ENCODE results near the gene SYNE1. TPM values are rescaled to one million over a fixed set of nuclear protein-coding genes. Genes with fewer than 3 reads are reported as not detected.

SYNE1 gene
- polyA plus RNA-seq, 2 of the 4 experiments (the other 2 are of a cell fraction) = 10.5 to 28.5 TPM

DNA sequence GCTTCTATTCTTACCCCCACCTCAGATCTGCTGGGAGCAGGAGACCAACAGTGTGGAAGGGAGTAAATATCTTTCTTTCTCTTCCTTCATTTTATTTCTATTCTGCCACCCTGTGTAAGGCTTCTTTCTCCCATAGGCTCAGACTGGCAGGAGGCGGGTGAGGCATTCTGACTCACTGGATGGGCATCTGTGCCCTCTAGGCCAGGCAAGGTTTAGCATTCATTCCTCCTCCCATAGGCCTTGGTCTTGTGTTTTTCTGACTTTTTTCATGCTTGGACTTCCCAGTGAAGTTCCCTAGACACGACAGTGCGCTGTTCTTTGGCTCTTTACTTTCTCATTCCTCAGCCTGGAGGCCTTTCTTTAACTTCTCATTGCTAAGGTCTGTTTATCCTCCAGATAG is 235.2 kb downstream of the SYNE1 start (continued):
- TF ChIP-seq SMC3 (IDR thresholded peaks at IDR 0.05) (no peak), HOXB13 (CRISPR knock-in tag; IDR thresholded peaks at IDR 0.05; ENCODE audit: low read depth) (no peak)

DNA sequence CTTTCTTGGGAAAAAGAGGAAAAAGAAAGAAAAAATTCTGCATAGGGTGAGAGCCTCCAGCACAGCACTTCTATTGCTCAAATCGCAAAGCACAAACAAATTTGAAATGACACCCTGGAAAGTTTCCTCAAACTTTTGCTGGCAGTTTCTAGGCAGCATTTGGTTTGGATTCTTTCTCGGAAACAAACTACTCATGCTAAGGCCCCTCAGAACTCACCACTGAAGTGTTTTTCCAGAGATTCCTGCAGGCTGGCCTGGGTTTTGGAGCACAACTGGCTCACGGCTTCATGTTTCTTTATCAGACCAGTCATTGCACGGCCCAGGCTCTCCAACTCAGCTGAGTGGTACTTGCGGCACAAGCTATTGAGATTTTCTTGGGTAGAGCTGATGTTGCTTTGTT is 237.8 kb downstream of the SYNE1 start:
- Histone ChIP-seq H3K4me3 (no peak overlapping the region), H3K4me1 (peaks cover 33% of the 10 kb centered on the region), H3K4me2 (no peak overlapping the region), H3K9me3 (no peaks in the 10 kb centered on the region), H3K27ac (no peak overlapping the region)
- DNase-seq (ENCODE audit: low read depth in 1 of 2, low spot score in 1 of 2) (no peak), FAIRE-seq (no peak), ATAC-seq (no peak)
- POLR2A ChIA-PET = no interaction called here
- CTCF ChIA-PET = no interaction called here
- 99% methylated on average over 5 of the region's 5 CpGs for WGBS (ENCODE audit: missing lambda C conversion rate)
- TF ChIP-seq CBX8 (IDR thresholded peaks at IDR 0.05) (no peak), RNF2 (IDR thresholded peaks at IDR 0.05; ENCODE audit: borderline replicate concordance, low read depth) (no peak), RARB (CRISPR knock-in tag; IDR thresholded peaks at IDR 0.05) (no peak), RAD21 (conservative IDR thresholded peaks at IDR 0.05 in 1 of 2, IDR thresholded peaks at IDR 0.05 in 1 of 2) (no peak), TP53 (CRISPR knock-in tag; IDR thresholded peaks at IDR 0.05) (no peak), POLR2A (IDR thresholded peaks at IDR 0.05; ENCODE audit: low read length) (no peak), EHMT2 (IDR thresholded peaks at IDR 0.05; ENCODE audit: low read depth) (no peak), HOXB13 (CRISPR knock-in tag; IDR thresholded peaks at IDR 0.05; ENCODE audit: low read depth) (no peak), CEBPB (IDR thresholded peaks at IDR 0.05) (no peak), ESRRA (IDR thresholded peaks at IDR 0.05; ENCODE audit: borderline replicate concordance, low read length) (no peak), FOXS1 (CRISPR knock-in tag; IDR thresholded peaks at IDR 0.05) (no peak)
- TF ChIP-seq, protein P1, sequence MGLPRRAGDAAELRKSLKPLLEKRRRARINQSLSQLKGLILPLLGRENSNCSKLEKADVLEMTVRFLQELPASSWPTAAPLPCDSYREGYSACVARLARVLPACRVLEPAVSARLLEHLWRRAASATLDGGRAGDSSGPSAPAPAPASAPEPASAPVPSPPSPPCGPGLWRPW (IDR thresholded peaks at IDR 0.05) = no peak
- TF ChIP-seq, protein P2, sequence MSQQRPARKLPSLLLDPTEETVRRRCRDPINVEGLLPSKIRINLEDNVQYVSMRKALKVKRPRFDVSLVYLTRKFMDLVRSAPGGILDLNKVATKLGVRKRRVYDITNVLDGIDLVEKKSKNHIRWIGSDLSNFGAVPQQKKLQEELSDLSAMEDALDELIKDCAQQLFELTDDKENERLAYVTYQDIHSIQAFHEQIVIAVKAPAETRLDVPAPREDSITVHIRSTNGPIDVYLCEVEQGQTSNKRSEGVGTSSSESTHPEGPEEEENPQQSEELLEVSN (IDR thresholded peaks at IDR 0.05; ENCODE audit: borderline replicate concordance, low read depth) = no peak
- TF ChIP-seq, protein P3, sequence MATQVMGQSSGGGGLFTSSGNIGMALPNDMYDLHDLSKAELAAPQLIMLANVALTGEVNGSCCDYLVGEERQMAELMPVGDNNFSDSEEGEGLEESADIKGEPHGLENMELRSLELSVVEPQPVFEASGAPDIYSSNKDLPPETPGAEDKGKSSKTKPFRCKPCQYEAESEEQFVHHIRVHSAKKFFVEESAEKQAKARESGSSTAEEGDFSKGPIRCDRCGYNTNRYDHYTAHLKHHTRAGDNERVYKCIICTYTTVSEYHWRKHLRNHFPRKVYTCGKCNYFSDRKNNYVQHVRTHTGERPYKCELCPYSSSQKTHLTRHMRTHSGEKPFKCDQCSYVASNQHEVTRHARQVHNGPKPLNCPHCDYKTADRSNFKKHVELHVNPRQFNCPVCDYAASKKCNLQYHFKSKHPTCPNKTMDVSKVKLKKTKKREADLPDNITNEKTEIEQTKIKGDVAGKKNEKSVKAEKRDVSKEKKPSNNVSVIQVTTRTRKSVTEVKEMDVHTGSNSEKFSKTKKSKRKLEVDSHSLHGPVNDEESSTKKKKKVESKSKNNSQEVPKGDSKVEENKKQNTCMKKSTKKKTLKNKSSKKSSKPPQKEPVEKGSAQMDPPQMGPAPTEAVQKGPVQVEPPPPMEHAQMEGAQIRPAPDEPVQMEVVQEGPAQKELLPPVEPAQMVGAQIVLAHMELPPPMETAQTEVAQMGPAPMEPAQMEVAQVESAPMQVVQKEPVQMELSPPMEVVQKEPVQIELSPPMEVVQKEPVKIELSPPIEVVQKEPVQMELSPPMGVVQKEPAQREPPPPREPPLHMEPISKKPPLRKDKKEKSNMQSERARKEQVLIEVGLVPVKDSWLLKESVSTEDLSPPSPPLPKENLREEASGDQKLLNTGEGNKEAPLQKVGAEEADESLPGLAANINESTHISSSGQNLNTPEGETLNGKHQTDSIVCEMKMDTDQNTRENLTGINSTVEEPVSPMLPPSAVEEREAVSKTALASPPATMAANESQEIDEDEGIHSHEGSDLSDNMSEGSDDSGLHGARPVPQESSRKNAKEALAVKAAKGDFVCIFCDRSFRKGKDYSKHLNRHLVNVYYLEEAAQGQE (IDR thresholded peaks at IDR 0.05) = no peak
- TF ChIP-seq, protein P4, sequence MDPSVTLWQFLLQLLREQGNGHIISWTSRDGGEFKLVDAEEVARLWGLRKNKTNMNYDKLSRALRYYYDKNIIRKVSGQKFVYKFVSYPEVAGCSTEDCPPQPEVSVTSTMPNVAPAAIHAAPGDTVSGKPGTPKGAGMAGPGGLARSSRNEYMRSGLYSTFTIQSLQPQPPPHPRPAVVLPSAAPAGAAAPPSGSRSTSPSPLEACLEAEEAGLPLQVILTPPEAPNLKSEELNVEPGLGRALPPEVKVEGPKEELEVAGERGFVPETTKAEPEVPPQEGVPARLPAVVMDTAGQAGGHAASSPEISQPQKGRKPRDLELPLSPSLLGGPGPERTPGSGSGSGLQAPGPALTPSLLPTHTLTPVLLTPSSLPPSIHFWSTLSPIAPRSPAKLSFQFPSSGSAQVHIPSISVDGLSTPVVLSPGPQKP (IDR thresholded peaks at IDR 0.05; ENCODE audit: low read depth, low read length) = no peak

DNA sequence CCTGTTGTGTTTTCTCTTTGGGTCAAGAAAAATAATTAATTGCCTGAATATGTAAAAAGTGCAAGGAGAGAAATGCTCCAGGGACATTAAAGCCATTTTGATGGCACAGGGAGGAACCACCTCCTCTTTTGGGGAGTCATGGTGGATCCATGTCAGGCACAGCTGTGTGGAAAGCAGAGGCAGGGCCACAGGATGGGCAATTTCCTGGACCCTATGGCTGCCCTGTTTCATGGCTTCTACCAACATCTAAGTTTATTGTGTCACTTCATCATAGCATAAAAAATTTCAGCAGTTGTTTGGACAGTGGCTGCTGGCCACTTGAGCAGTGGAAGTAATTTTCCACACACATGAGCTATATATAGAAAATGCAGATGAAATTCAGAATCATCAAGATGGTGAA is 238.2 kb downstream of the SYNE1 start:
- Histone ChIP-seq H3K27ac (no peak overlapping the region), H3K4me2 (no peak overlapping the region), H3K9me3 (no peaks in the 10 kb centered on the region), H3K4me3 (no peak overlapping the region), H3K4me1 (peaks cover 28% of the 10 kb centered on the region)
- ATAC-seq (no peak), DNase-seq (ENCODE audit: low read depth in 1 of 2, low spot score in 1 of 2) (no peak), FAIRE-seq (no peak)
- POLR2A ChIA-PET = no interaction called here
- CTCF ChIA-PET = no interaction called here
- TF ChIP-seq BHLHE40 (IDR thresholded peaks at IDR 0.05; ENCODE audit: low read depth, low read length) (no peak), CHD4 (IDR thresholded peaks at IDR 0.05; ENCODE audit: borderline replicate concordance) (no peak), POLR2AphosphoS2 (conservative IDR thresholded peaks at IDR 0.05; ENCODE audit: low read length) (no peak), SMC3 (IDR thresholded peaks at IDR 0.05) (no peak), PHF8 (IDR thresholded peaks at IDR 0.05; ENCODE audit: borderline replicate concordance, low read depth) (no peak)
- TF ChIP-seq, protein P4 (IDR thresholded peaks at IDR 0.05; ENCODE audit: low read depth, low read length) = no peak

All from A549 (cell line).